ENCODE measurements around the gene ZNF341.

Gene ZNF341

DNA sequence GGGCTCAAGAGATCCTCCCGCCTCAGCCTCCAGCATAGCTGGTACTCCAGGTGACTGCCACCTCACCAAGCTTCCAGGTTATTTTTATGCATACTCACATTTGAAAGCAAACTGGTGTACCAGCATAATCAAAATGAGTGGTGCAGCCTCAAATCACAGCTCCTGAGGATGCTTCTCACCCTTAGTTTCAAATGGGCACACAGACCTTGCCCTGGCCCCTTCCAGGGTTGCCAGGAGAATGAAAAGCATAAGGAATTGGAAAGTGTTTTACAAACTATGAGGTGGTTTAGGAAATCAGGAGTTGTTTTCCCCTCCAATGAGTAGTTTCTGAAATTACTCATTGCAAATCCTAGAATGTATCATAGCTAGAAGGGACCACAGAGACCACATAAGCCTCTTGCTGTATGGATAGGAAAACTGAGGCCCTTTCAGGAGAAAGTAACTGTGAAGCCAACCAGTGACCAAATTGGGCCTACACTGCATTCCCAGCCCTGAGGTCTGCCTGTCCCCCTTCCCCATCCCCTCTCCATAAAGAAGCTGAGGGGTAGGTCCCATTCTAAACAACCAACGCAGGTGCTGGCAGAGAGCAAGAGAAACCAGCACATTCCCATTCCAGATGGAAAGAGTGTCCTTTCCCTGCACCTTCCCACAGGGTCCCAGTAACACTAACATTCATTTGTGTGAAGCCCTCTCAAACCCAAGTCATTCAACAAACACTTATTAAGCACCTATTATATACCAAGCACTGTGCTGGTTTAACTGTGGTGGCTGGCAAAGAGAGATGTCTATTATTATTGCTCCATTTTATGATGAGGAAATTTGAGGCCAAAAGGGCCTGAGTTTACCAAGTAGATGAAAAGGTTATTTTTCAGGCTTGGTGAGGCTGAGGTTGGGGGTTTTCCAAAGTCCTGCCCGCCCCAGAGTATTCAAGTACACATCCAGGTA, 43.5 kb upstream of the ZNF341 start:
- peak overlapping the region in 9 of 11 experiments; percentile 34 to 96 (median 59); a peak in 16 of 22 replicates for H3K9ac ChIP-seq
- no peak for TF ChIP-seq Cebpa-rat (IDR thresholded peaks at IDR 0.05)
- H3K4me1 ChIP-seq, result peaks cover 61 to 93% (median 90%) of the 10 kb centered on the region in 10 experiments
- H3K27me3 ChIP-seq, result no peaks in the 10 kb centered on the region
- H3K36me3 ChIP-seq, result peaks cover 0 to 13% (median 5%) of the 10 kb centered on the region in 11 experiments; a peak in 6 of 22 replicates
- H3K4me2 ChIP-seq, result peak overlapping the region; percentile 82 to 96 (median 87); a peak in 21 of 22 replicates
- peak overlapping the region in 9 of 11 experiments; percentile 65 to 96 (median 85); a peak in 18 of 22 replicates for H3K27ac ChIP-seq
- H4K20me1 ChIP-seq, result peaks cover 0 to 24% (median 20%) of the 10 kb centered on the region in 11 experiments; a peak in 15 of 22 replicates
- H3K9me3 ChIP-seq (replicated peaks in 1 of 11), result no peaks in the 10 kb centered on the region
- no peak overlapping the region for H3K4me3 ChIP-seq

DNA sequence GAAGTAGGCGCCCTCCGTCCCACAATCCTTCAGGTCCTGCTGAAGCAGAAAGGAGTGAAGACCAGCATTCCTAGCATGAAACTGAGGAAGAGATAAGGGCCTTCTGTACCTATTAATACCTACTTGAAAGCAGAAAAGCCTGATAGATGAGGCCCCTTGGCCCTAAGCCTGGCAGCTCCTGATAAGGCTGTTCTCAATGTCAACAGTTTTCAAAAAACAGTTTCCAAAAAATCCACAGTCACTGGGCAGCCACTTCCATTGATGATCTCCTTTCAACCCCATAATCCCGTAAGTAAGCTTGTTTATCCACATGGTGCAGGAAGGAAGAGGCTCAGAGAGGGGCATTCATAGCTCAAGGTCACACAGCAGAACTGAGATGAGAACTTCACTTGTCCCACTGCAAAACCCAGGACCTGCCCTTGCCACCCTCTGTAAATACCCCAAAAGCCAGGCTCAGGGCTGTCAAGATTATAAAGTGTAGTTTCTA, 42.8 kb upstream of the ZNF341 start:
- Histone ChIP-seq H3K27ac (peak overlapping the region in 9 of 11 experiments; percentile 65 to 96 (median 85); a peak in 18 of 22 replicates), H3K4me3 (no peak overlapping the region), H3K27me3 (no peaks in the 10 kb centered on the region), H4K20me1 (peaks cover 0 to 17% (median 13%) of the 10 kb centered on the region in 11 experiments; a peak in 15 of 22 replicates), H3K9me3 (replicated peaks in 1 of 11) (no peaks in the 10 kb centered on the region), H3K4me2 (peak overlapping the region in 10 of 11 experiments; percentile 74 to 96 (median 86); a peak in 19 of 22 replicates), H3K36me3 (peaks cover 0 to 6% (median 0%) of the 10 kb centered on the region in 11 experiments; a peak in 5 of 22 replicates), H3K9ac (peak overlapping the region in 8 of 11 experiments; percentile 6 to 70 (median 46); a peak in 13 of 22 replicates), H3K4me1 (peaks cover 66 to 93% (median 90%) of the 10 kb centered on the region in 10 experiments)
- no peak for TF ChIP-seq Cebpa-rat (IDR thresholded peaks at IDR 0.05)

DNA sequence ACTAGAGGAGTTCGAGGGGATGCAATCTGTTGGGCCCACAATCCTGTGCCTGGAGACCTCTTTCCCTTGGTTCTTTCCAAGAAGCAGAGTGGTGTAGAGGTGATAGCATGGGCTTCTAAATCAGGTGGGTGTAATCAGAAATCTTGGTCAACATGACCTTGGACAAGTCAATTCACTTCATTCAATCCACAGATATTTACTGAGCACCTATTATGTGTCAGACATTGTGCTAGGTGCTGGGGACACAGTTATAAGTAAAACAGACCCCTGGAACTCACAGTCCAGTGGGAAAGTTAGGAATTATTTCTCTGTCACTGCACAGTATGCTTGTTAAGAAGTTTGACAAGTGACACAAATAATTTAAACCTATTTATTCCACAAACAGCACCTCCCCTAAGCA, 42.3 kb upstream of the ZNF341 start:
- H3K9me3 ChIP-seq (replicated peaks in 1 of 11), result no peaks in the 10 kb centered on the region
- H3K4me3 ChIP-seq, result no peak overlapping the region
- TF ChIP-seq Cebpa-rat (IDR thresholded peaks at IDR 0.05), result no peak
- H3K27ac ChIP-seq, result peak overlapping the region in 9 of 11 experiments; percentile 65 to 96 (median 85); a peak in 18 of 22 replicates
- H4K20me1 ChIP-seq, result peaks cover 0 to 12% (median 8%) of the 10 kb centered on the region in 11 experiments; a peak in 14 of 22 replicates
- H3K9ac ChIP-seq, result peak overlapping the region in 9 of 11 experiments; percentile 6 to 70 (median 45); a peak in 16 of 22 replicates
- no peaks in the 10 kb centered on the region for H3K27me3 ChIP-seq
- H3K36me3 ChIP-seq, result peaks cover 0 to 1% (median 0%) of the 10 kb centered on the region in 11 experiments; a peak in 1 of 22 replicates
- peak overlapping the region; percentile 74 to 96 (median 85); a peak in 21 of 22 replicates for H3K4me2 ChIP-seq
- H3K4me1 ChIP-seq, result peaks cover 65 to 93% (median 90%) of the 10 kb centered on the region in 10 experiments

DNA sequence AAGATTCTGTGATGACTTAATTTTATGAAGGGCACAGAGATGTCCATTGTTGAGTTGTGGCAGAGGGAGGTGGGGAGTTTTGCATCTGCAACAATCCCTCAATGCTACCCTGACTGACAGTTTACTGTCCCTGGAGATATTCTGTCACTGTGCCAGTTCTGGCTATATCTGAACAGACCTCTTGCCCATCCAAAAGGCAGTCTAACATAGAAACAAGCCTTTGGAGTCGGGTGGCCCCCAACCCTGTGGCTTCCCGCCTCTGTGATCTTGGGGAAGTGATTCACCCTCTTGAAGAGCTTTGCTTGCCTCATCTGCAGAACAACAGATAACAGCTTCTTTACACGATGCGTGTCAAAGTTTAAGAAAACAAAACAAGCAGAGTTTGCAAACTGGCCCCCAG, 41.8 kb upstream of the ZNF341 start:
- Histone ChIP-seq H3K27me3 (no peaks in the 10 kb centered on the region), H3K4me1 (peaks cover 61 to 90% (median 89%) of the 10 kb centered on the region in 10 experiments), H3K27ac (peak overlapping the region in 10 of 11 experiments; percentile 50 to 96 (median 85); a peak in 20 of 22 replicates), H3K9me3 (replicated peaks in 1 of 11) (no peaks in the 10 kb centered on the region), H4K20me1 (peaks cover 0 to 7% (median 3%) of the 10 kb centered on the region in 11 experiments; a peak in 14 of 22 replicates), H3K36me3 (no peaks in the 10 kb centered on the region), H3K4me2 (peak overlapping the region; percentile 74 to 96 (median 85)), H3K4me3 (peak overlapping the region in 3 of 10 experiments; percentile 30 to 53 (median 32); a peak in 6 of 20 replicates), H3K9ac (peak overlapping the region; percentile 35 to 76 (median 67); a peak in 19 of 22 replicates)
- peak in 8 of 11 experiments; percentile 31 to 90 (median 68); a peak in 11 of 22 replicates for TF ChIP-seq Cebpa-rat (IDR thresholded peaks at IDR 0.05)

DNA sequence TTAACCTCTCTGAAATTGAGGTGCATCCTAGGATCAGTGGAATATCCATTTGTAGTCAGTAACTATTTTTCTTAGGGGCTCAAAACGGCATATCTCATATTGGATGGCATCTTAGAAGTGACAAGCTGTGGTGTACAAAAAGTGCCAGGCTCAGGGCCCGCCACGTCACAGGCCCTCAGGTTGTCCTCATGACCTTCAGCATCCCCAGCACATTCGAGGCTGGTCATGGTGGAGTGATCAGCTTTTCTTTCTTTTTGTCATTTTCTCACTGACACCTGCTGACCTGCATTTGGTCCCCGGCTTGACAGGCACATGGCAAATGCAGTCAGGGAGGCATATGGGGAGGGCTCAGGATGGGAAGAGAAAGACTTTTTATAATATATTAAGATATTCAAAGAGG, 38.5 kb upstream of the ZNF341 start:
- peak overlapping the region in 7 of 11 experiments; percentile 39 to 65 (median 55); a peak in 11 of 22 replicates for H3K27ac ChIP-seq
- H3K27me3 ChIP-seq, result no peaks in the 10 kb centered on the region
- H3K9ac ChIP-seq, result peak overlapping the region in 8 of 11 experiments; percentile 17 to 66 (median 50); a peak in 13 of 22 replicates
- no peak for TF ChIP-seq Cebpa-rat (IDR thresholded peaks at IDR 0.05)
- H3K9me3 ChIP-seq (replicated peaks in 1 of 11), result peaks cover 5 to 10% (median 7%) of the 10 kb centered on the region in 11 experiments; a peak in 17 of 22 replicates
- no peaks in the 10 kb centered on the region for H4K20me1 ChIP-seq
- no peaks in the 10 kb centered on the region for H3K36me3 ChIP-seq
- H3K4me1 ChIP-seq, result peaks cover 36 to 81% (median 67%) of the 10 kb centered on the region in 10 experiments
- peak overlapping the region in 10 of 11 experiments; percentile 16 to 96 (median 84); a peak in 19 of 22 replicates for H3K4me2 ChIP-seq
- no peak overlapping the region for H3K4me3 ChIP-seq

DNA sequence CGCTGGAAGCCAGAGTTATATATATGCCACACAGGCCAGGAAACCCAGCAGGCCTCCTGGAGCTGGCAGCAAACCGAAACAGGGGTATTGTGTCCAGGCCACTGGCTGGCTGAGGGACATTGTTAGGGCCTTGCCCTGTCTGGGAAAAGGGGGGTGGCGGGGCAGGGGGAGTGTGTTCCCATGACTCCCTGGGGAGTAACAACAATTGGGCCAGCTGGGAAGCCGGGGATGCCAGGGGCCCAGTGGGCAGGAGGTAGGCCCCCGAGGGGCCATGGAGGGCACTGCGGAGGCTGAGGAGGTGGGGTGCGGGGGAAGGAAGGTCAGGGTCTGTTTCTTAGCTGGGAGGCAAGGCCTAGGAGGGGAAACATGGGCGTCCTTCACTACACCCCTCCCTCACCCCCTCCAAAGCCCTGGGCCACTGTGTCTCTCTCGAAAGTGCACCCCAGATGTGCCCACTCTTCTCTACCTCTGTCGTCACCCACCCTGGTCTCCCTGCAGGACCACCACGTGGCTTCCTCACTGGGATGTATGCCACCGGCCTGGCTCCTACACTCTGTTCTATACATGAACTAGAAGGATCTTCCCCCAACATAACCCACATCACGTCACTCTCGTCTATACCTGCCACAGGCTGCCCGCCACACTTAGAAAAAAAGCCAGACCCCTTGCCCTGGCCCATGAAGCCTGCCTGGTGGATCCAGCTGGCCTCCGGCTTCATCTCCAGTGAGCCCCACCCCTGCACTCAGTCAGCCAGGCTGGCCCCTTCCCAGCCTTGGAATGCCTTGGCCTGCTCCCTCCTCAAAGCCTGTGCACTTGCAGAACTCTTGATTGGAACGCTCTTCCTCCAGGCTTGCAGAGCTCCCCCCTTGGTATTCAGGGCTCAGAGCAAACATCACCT, 37.8 kb upstream of the ZNF341 start:
- Histone ChIP-seq H4K20me1 (no peaks in the 10 kb centered on the region), H3K4me3 (no peak overlapping the region), H3K4me2 (peak overlapping the region; percentile 16 to 96 (median 84); a peak in 21 of 22 replicates), H3K27me3 (no peaks in the 10 kb centered on the region), H3K9me3 (replicated peaks in 1 of 11) (peaks cover 11 to 17% (median 14%) of the 10 kb centered on the region in 11 experiments; a peak in 17 of 22 replicates), H3K4me1 (peaks cover 35 to 74% (median 60%) of the 10 kb centered on the region in 10 experiments), H3K27ac (peak overlapping the region in 9 of 11 experiments; percentile 9 to 65 (median 52); a peak in 17 of 22 replicates), H3K36me3 (no peaks in the 10 kb centered on the region), H3K9ac (peak overlapping the region in 10 of 11 experiments; percentile 17 to 66 (median 50); a peak in 18 of 22 replicates)
- TF ChIP-seq Cebpa-rat (IDR thresholded peaks at IDR 0.05), result no peak

DNA sequence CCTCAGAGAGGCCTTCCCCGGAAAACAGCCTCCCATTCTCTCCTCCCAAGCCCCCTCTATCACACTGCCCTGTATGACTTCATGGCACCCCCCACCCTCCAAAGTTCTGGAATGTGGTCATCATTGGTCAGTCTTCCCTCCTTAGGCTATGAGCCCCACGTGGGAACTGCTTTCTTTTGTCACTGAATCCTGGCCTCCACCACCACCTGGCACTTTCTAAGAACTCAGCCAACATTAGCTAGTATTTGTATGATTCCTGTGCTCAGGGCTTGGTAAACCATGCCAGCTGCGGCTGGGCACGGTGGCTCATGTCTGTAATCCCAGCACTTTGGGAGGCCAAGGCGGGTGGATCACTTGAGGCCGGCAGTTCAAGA, 37.2 kb upstream of the ZNF341 start:
- H3K36me3 ChIP-seq, result no peaks in the 10 kb centered on the region
- H3K4me2 ChIP-seq, result peak overlapping the region in 9 of 11 experiments; percentile 16 to 96 (median 85); a peak in 17 of 22 replicates
- H4K20me1 ChIP-seq, result no peaks in the 10 kb centered on the region
- peak overlapping the region in 3 of 11 experiments; percentile 52 to 62 (median 56); a peak in 4 of 22 replicates for H3K27ac ChIP-seq
- no peak for TF ChIP-seq Cebpa-rat (IDR thresholded peaks at IDR 0.05)
- H3K27me3 ChIP-seq, result no peaks in the 10 kb centered on the region
- no peak overlapping the region for H3K4me3 ChIP-seq
- peak overlapping the region in 2 of 11 experiments; percentile 60 to 66; a peak in 3 of 22 replicates for H3K9ac ChIP-seq
- H3K4me1 ChIP-seq, result peaks cover 35 to 68% (median 53%) of the 10 kb centered on the region in 10 experiments
- H3K9me3 ChIP-seq (replicated peaks in 1 of 11), result peaks cover 12 to 20% (median 16%) of the 10 kb centered on the region in 11 experiments; a peak in 17 of 22 replicates

Data from BLaER1 treated with 17β-estradiol and CSF1 and Interleukin-3, amounts not matched to agents 10 nM and 100 nM (cell line).